Measurements from ENCODE around the gene PIK3CB.
"Not testable (repeated sequence)": the region's sequence is repeated elsewhere in the genome, so short reads cannot be mapped to it uniquely, and the experiment has no call there.

The PIK3CB gene
- total RNA-seq, result 15.8 to 34.0 (median 20.8) reads per million in 3 experiments

- DNase-seq, result peak; percentile 85
Observed at GRCh38 chr3:138834596-138835396, at the start of gene PIK3CB. TSS of gene PIK3CB (minus strand) at chr3:138834928. CDS start at chr3:138759343, 75,585 bp downstream.

DNA sequence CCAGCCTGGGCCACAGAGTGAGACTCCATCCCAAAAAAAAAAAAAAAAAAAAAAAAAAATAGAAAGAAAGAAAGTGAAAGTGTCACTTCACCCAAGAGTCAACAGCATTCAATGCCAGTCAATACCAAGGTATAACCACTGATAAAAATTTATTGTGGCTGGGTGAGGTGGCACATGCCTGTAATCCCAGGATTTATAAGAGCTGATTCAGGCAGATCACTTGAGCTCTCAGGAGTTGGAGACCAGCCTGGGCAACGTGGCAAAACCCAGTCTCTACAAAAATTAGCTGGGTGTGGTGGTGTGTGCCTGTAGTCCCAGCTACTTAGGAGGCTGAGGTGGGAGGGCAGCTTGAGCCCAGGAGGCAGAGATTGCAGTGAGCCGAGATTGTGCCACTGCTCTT is 46.5 kb upstream of the PIK3CB start:
- DNase-seq, result no peak

GRCh38 chr3:138879541-138880380 is 45.0 kb upstream of the PIK3CB start:
- no peak for DNase-seq

GRCh38 chr3:138877226-138877625 is 42.5 kb upstream of the PIK3CB start:
- no peak for DNase-seq

DNA sequence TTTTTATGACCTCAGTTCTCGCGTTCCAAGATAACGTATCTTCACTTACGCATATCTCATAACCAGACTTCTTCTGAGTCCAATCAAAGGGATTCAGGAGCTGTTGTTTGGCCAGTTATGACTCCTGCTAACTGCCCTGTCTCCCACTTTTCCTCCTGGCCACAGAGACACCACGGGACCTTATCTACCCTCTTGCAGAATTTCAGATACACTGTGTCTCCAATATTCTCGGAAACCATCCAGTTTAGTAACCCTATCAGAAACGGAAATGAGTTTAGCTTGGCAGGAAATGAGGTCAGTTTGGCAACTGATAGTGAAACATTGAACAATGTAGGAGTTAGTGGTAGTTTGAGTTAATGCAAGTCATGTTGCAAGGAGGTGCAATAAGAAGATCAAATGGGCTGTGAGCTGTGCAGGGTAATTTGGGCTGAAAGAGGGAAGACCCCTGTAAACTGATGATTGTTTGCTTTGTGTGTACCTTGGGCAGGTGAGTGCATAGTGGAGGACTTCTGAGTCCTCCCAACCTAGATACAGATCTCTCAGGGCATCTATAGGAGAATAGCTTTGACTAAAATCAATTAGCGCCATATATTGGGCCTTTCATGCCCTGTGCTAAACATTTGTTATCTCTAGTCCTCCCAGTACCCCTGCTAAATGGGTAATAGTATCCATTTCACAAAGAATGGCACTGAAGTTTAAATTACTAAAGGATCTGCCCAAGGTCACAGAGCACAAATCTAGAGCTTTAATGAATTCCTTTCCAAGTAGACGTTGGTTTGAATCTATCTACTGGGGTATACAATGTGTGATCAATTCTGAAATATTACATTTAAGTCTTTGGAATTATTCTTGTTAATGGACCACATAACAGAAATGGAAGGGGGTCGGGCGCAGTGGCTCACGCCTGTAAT is 41.3 kb upstream of the PIK3CB start:
- DNase-seq, result no peak

GRCh38 chr3:138875096-138875753 is 40.5 kb upstream of the PIK3CB start:
- DNase-seq, result no peak

DNA sequence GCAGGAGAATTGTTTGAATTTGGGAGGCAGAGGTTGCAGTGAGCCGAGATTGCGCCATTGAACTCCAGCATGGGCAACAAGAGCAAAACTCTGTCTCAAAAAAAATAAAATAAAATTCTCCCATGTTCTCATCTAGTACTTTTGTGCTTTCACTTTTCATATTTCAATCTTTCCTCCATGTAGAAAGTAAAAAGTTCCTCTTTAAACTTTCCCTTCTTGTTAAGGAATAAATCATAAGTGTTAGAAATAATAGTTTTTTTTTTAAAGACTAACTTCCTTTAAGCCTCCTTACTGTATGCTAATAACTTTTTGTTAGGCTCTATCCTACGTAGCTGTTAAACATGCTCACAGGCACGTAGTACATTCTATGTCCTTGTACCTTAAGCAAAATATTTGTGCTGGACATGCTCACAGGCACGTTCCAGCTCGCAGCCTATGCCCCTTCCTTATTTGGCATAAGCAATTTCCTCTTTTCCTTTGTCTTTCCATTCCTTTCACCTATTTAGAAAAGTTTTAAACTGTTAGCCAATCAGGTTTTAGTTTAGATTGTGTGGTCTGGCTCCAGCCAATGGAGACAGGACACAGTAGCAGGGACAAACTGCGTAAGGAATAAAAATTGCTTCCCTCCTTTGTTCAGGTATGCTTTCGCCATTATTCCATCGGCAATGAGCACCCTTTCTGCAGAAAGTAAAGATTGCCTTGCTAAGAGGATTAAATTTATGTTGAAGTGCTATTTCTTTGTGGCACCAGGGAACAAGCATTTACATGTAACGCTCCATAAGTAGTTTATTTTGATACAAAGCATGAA is 38.9 kb upstream of the PIK3CB start:
- no peak for DNase-seq

GRCh38 chr3:138872632-138873031 is 37.9 kb upstream of the PIK3CB start:
- no peak for DNase-seq

DNA sequence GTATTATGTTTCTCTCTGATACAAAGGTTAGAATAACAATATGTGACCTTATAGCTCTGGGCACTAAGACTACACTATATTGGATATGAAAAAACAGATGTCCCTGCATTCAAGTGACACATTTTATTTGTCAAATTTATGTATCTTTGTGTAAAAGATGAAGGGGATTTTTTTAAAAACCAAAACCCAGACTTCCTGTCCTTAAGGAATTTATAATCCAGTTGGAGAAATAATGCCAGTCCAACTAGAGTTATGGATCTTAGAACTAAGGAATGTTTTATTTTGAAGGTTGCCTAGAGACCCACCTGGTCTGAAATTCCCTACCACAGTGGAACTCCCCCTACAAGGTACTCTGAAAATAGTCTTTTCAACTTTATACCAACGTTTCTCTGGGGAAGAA is 33.3 kb upstream of the PIK3CB start:
- no peak for DNase-seq

GRCh38 chr3:138863776-138864113 is 29.0 kb upstream of the PIK3CB start:
- no peak for DNase-seq

DNA sequence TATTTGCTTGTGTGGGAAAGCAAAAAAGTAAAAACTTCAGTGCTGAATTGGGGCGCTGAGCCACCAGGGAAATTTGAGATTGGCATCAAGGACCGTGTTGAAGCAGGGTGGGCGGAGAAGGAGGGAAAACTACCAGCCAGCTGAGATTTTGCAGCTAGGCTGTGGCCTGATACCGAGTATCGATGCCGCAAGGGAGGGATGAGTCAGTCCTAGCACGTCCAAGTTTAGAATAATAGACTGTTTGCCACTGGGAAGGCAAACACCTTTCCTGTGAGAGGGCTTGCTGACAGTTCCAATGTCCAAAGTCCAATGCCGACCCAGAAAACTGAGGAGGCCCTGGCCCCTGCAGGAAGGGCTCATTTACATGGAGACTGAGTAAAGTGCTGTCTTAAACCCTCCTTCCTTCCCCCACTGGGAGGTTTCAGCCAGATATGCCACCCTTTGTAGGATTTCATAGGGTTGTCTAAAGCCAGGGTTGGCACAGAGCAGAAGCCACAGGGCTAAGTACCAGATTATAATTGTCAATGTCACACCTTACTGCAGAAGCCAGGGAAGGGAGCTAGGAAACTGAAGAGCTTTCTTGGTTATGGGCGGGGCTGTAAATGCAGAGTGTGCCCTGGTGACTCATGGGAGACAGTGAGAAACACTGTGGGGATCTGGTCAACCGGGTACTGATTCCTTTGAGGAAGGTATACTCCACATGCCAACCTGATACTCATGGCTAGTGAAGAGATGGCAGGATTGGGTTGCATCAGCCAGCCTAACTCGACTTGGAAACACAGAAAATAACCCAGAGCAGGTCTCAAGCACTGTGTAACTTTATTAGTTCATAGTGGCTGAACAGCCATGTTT is 28.4 kb upstream of the PIK3CB start:
- DNase-seq, result no peak

- no peak for DNase-seq
Observed at GRCh38 chr3:138862531-138862923, 27.8 kb upstream of the PIK3CB start.

DNA sequence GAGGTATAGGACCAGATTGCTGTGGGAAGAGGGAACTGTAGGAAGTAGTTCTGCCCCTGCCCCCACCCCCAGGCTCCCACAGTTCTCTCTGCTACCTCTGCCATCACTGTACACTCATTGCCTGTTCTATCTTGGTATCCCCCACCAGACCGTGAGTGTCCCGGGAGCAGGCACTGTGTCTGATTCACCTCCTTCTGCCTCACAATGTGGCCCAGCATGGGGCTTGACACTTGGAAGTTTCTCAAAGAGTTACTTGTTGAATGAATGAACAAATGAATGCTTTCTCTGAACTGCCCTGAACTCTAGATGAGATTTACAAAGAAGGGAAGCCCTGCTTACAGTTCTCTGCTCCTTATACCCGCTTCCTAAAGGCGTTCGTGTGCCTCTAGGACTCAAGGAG is 27.1 kb upstream of the PIK3CB start:
- no peak for DNase-seq

DNA sequence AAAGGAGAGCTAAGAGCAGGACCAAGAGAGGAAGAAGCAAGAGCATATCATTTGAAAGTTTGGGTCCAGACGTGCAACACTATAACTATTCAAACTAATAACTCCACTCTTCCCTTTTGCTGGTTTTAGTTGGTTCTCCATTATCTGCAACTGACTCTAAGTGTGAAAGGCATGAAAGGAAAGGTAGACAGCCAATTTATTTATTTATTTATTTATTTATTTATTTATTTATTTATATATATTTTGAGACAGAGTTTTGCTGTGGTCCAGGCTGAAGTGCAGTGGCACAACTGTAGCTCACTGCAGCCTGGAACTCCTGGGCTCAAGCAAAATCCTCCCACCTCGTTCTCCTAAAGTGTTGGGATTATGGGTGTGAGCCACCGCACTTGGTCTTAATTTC is 22.1 kb upstream of the PIK3CB start:
- no peak for DNase-seq

GRCh38 chr3:138854940-138855339 is 20.2 kb upstream of the PIK3CB start:
- no peak for DNase-seq

DNA sequence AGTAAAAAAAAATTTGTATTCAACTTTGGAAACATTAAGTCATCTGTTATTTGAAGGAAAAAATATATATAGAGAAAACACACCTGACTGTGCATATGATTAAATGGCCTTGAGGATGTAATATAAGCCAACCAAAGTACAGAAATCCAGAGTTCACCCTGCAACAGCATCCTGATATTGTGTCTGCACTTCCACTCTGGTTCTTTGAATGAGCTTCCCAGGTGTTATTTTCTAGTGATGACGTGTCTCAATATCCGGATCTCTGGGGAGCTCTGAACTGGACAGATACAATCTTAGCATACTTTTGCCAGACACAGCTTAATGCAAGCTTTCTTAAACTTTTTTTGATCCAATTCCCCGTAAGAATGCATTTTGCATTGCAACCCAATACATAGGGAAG is 19.5 kb upstream of the PIK3CB start:
- no peak for DNase-seq

DNA sequence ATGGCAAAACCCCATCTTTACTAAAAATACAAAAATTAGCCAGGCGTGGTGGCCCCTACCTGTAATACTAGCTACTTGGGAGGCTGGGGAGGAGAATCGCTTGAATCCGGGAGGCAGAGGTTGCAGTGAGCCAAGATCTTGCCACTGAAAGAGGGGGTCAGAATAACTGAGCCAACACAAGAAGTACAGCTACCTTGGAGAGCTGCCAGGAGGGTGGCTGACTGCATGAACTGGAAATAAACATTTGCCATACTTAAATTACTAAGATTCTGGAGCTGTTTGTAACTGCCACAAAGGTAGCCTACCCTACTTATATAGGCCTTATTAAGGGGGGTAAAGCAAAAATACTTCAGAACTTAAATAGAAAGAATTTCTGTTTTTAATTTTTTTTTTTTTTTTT is 15.4 kb upstream of the PIK3CB start:
- DNase-seq, result no peak

GRCh38 chr3:138849222-138849940 is 14.7 kb upstream of the PIK3CB start:
- DNase-seq, result no peak

DNA sequence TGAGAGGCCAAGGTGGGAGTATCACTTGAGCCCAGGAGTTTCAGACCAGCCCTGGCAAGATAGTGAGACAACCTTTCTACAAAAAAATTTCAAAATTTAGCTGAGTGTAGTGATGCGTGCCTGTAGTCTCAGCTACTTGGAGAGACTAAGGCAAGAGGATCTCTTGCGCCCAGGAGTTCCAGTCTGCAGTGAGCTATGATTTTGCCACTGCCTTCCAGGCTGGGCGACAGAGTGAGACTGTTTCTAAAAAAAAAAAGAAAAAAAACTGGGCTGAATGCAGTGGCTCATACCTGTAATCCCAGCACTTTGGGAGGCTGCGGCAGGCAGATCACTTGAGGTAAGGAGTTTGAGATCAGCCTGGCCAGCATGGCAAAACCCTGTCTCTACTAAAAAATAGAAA is 14.0 kb upstream of the PIK3CB start:
- no peak for DNase-seq

DNA sequence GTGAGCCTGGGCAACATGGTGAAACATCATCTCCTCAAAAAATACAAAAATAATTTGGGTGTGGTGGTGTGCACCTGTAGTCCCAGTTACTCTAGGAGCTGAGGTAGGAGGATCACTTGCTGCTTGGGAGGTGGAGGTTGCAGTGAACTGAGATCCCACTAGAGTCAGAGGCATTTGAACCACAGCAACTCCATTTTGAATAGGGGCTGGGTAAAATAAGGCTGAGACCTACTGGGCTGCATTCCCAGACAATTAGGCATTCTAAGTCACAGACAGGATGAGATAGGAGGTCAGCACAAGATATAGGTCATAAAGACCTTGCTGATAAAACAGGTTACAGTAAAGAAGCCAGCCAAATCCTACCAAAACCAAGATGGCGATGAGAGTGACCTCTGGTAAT is 12.1 kb upstream of the PIK3CB start:
- DNase-seq, result not testable (repeated sequence)

Measured in central memory CD4-positive, alpha-beta T cell (primary cell).